PC-9 (cell line): ENCODE results near the gene MMP15.

Experiments
- CTCF ChIP-seq: fragments of 200-600 bp; sonication (generic); conservative IDR thresholded peaks from 2 replicates; pipeline ENCODE4 v1.6.1; 2017; ENCODE audit warnings: mixed run types, antibody characterized with exemption, mild to moderate bottlenecking, moderate library complexity
- EZH2 ChIP-seq: fragments of 200-600 bp; sonication (generic); IDR thresholded peaks from 2 replicates; pipeline ENCODE4 v1.8.0; 2017; ENCODE audit warnings: antibody characterized with exemption, low read depth

- TF ChIP-seq CTCF, result no peak
- no peak for TF ChIP-seq EZH2
Observed at GRCh38 chr16:57993897-57994296, 31.7 kb upstream of the MMP15 start.
